LHCN-M2 (cell line): ENCODE results near the gene ATF6. TPM values are rescaled to one million over a fixed set of nuclear protein-coding genes. Genes with fewer than 3 reads are reported as not detected.

Experiments
- DNase-seq: peaks from one replicate; pipeline ENCODE4 v3.0.0-alpha.2; 2012; ENCODE audit warnings: low read depth
- total RNA-seq: library from RNA; depleted of rRNA; stranded (reverse); fragments of >200 nt; gene quantifications from 2 replicates; pipeline ENCODE4 v1.2.3, GENCODE V29; 2014

The ATF6 gene
- total RNA-seq, 1 experiment from 2014 or later, result 23.5 TPM

DNA sequence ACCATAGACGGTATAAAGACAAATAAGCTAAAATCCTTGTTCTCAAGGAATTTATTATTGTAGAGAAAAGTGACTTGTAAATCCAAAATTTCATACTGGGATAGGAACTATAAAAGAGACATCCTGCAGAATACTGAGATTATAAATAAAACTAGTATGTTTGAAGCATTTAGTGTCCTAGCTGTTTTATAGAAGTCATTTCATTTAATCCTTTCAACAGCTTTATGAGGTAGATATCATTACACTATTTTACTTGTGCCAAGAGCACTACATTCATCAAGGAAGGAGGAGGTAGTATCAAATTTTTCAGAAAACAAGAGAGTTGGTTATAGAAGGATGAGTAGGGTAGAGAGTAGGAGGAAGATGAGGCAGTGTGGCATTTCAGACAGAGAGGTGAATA is 119.6 kb downstream of the ATF6 start:
- no peak for DNase-seq

DNA sequence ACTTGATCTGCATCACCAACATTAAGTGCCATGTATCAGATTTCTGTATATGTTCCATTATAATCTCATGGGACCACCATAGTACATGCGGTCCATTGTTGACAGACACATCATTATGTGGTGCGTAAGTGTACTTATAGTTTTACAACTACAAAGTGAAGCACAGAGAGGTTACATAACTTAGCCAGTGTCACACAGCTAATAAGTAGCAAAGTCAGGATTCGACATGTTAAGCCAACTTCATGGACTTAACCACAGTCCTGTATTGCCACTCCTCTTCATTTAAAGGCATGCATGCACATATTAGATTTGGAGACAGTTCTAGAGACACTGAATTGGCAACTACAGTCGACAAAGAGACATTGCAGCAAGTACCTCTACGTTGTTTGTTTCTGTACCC is 120.5 kb downstream of the ATF6 start:
- no peak for DNase-seq

- peak; percentile 77 for DNase-seq
These were observed 121.7 kb downstream of the ATF6 start for GRCh38 chr1:161887730-161888287.

DNA sequence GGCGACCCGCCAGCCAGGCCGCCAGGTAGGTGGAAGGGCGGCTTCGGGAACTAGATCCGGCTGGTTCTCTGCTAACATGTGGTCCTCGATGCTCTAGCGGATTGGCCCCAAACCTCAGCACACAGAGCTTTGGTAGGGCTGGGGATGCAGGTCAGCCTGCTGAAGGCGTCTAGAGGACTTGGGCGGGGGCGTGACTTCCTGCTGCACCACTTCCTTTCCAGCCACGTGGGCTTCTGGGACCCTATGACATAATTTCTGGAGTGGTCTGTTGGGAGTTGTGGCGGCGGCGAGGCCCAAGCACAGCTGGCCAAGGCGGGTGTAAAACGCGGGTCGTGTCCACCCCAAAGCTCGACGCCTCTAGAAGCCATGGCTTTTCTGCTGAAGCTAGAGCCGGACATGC is 124.5 kb downstream of the ATF6 start:
- DNase-seq, result no peak

GRCh38 chr1:161899091-161899490 is 133.0 kb downstream of the ATF6 start:
- peak; percentile 60 for DNase-seq

DNA sequence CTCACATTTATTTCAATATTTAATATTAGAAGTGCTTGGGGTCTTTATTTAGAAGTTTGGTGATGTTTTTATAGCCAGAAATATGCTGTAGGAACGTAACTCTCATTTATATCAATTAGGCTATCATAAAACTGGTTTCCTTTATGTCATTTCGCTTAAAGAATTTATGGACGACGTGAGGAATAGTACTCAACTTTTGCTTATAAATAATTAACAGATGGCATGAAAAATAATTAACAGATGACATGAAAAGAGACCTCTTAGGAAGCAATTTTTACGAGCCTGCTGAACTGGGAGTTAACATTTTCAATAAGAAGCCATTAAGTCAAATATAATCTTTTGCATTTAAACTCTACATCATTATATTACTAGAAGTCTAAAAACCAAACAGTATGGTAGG is 134.0 kb downstream of the ATF6 start:
- no peak for DNase-seq

- no peak for DNase-seq
These were observed 136.1 kb downstream of the ATF6 start for GRCh38 chr1:161902182-161902581.

GRCh38 chr1:161905269-161905884 is 139.3 kb downstream of the ATF6 start:
- DNase-seq, result peak; percentile 55

DNA sequence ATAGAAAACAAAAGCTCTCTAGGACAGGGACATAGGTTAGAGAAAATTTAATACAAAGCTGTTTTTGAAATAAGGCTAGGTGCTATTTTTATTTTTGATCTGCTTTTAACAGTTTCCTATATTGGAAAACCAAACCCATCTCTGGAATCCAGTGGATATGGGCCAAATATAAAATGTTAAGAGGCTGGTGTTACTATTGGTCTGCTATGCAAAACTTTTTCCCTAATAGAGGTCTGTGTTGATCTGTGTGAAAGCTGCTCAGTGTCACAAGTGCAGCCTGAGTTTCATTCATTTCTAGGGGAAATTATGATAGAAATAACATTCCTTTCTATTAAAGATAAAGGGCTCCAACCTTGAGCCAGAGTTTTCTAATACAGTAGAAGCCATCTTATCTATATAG is 141.1 kb downstream of the ATF6 start:
- no peak for DNase-seq

- no peak for DNase-seq
These were observed 142.1 kb downstream of the ATF6 start for GRCh38 chr1:161908264-161908663.

DNA sequence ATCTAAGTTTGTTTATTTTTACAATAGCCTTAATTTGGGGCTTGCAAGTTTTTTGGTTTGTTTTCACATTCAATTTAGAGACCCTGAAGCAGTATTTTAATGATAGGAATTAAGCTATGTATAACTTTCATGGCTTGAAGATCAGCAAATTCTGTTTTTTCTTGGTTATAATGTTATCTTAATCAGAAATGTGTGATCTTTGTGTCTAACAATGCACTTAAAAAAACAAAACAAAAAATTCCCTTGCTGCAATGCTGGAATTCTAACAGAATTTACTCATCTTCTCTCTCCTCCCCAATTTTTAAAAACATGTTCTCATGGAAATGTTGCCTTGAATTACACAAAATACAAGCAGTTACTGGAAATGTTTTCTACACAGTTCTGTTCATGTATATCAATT is 144.5 kb downstream of the ATF6 start:
- DNase-seq, result peak; percentile 51

- DNase-seq, result peak; percentile 49
These were observed 147.5 kb downstream of the ATF6 start for GRCh38 chr1:161913482-161914140.

GRCh38 chr1:161914595-161914994 is 148.5 kb downstream of the ATF6 start:
- DNase-seq, result no peak

- no peak for DNase-seq
These were observed 149.0 kb downstream of the ATF6 start for GRCh38 chr1:161915051-161915503.

DNA sequence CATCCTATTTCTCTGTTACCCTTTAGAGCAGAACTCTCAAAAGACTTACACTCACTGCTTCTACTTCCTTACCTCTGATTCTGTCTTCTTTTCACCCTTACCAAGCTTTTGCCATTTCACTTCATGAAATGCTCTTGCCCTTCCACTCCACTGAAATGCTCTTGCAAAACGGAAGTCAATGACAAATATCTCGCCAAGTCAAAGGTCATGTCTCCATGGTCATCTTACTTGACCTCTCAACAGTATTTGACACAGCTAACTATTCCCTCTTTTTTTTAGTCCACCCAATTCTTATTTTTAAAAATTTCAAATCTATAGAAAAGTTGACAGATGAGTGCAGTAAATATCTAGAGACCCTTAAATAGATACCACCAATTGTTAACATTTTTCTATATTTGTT is 149.9 kb downstream of the ATF6 start:
- DNase-seq, result no peak

DNA sequence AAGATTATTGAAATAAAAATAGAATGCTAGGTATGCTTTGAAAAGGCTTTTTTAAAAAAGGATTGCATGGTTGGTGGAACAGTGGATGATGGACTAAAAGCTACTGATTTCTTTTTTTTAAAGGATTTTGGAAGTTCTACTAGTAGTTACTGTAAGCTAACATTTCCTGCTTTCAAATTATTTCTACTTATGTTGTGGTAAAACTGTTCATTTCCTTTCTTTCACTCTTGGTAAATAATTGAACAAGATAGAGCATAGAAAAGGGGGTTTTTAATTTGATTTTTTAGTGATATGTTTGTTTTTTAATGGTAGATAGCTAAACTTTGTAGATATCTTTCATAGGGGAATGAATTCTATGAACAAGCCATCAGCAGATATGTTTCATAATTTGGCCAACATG is 153.1 kb downstream of the ATF6 start:
- DNase-seq, result no peak

- DNase-seq, result peak; percentile 38
These were observed 155.4 kb downstream of the ATF6 start for GRCh38 chr1:161921491-161921890.

GRCh38 chr1:161921990-161922389 is 155.9 kb downstream of the ATF6 start:
- peak; percentile 63 for DNase-seq

DNA sequence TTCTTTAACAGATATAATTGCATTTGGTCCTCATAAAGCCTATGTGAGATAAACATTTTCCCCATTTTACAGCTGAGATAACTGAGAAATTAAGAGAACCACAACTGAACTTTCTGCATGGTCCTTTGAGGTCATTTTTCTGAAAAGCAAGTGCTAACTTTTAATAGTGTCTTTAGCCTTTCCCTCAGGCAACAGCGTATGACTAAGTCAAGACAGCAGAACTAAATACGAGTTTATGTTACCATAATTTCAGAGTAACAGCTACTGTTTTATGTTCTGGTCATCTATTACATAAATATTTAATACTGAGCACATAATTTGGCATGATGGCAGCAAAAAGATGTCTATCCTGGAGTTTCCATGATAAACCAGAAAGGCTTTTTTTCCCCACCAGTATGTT is 161.9 kb downstream of the ATF6 start:
- no peak for DNase-seq

GRCh38 chr1:161929137-161929536 is 163.0 kb downstream of the ATF6 start:
- no peak for DNase-seq

GRCh38 chr1:161930064-161930463 is 163.9 kb downstream of the ATF6 start:
- DNase-seq, result peak; percentile 64

DNA sequence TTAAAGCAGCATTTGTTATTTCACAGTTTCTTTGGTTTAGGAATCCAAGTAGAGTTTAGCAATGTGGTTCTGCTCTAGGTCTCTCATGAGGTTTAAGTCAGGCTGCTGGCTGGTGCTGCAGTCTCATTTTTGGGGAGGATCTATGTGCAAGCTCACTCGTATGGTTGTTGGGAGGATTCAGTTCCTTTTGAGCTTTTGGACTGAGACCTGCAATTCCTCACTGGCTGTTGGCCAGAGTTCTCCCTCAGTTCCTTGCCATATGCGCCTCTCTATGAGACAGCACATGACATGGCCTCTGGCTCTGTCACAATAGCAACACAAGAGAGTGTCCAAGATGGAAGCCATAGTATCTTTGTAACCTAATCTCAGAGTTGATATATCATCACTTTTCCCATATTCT is 166.5 kb downstream of the ATF6 start:
- no peak for DNase-seq
